ENCODE data around the gene ARMC2. TPM values are rescaled to one million over a fixed set of nuclear protein-coding genes. Genes with fewer than 3 reads are reported as not detected.

ARMC2 gene
- total and polyA plus RNA-seq, 2 of the 8 experiments (the other 6 are each of a cell fraction or from before 2014, with no cell fraction given) = 1.6 to 4.4 TPM

DNA sequence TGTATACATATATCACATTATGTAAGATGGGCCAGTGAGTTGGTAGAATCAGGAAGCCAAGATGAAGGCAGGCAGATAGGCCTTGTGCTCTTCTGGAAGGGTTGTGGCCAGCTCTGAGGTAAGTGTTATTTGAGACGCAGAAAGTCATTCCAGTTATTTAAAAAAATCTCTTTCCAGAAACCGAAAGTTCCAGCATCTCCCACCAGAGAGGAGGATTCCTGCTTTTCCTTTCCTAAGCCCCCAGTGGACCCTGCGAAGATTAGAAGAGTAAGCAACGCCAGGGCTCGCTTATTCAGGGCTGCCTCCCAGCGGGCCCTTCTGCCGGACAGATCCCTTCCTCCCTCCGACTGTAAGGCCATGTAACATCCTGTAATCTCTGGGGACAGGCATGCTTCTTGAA, 20.4 kb downstream of the ARMC2 start:
- H3K4me2 ChIP-seq (ENCODE audit: insufficient read depth in 1 of 2, low read depth in 2 of 2, low read length in 2 of 2) = no peak overlapping the region
- POLR2A ChIA-PET (ENCODE audit: partially characterized antibody) = interaction anchor here (0.6 kb wide), 1 partner anchor 14 kb away, joined by 3 read pairs; no protein-coding TSS in a partner anchor
- no peak overlapping the region for H4K8ac ChIP-seq (ENCODE audit: extremely low read depth, insufficient read depth, low read length)
- no peak overlapping the region for H3K4ac ChIP-seq (replicated peaks; ENCODE audit: insufficient read length, low read depth, low read length)
- H3K23ac ChIP-seq (ENCODE audit: insufficient read length) = no peak overlapping the region
- H3K27me3 ChIP-seq (replicated peaks in 1 of 4; ENCODE audit: control insufficient read depth in 3 of 4, extremely low read depth in 1 of 4, insufficient read depth in 3 of 4, low read length in 3 of 4) = no peaks in the 10 kb centered on the region
- H2BK15ac ChIP-seq (ENCODE audit: low read length) = no peak overlapping the region
- H3K23me2 ChIP-seq (ENCODE audit: low read depth, low read length) = no peaks in the 10 kb centered on the region
- 92% methylated on average over 8 of the region's 8 CpGs; no CpG with 5 or more reads in 1 of the 2 experiments for WGBS, 2 experiments (ENCODE audit: extremely low coverage in 1 of 2, insufficient coverage in 1 of 2, insufficient read length in 1 of 2, insufficient replicate concordance in 2 of 2, low coverage in 1 of 2, low lambda C conversion rate in 2 of 2, missing lambda C conversion rate in 1 of 2)
- no peaks in the 10 kb centered on the region for H3K79me2 ChIP-seq (ENCODE audit: control insufficient read depth in 1 of 2, insufficient read depth in 2 of 2, low read length in 2 of 2)
- H2AK5ac ChIP-seq (ENCODE audit: low read depth, low read length) = no peak overlapping the region
- H3K56ac ChIP-seq (replicated peaks; ENCODE audit: insufficient read length, low read depth, low read length) = no peak overlapping the region
- peaks cover 0 to 10% (median 1%) of the 10 kb centered on the region in 4 experiments; a peak in 5 of 7 replicates for H3K4me1 ChIP-seq (replicated peaks in 1 of 4; ENCODE audit: control insufficient read depth in 3 of 4, insufficient read depth in 4 of 4, low read length in 3 of 4)
- H3K36me3 ChIP-seq (ENCODE audit: control insufficient read depth in 2 of 4, insufficient read depth in 4 of 4, low read length in 3 of 4) = no peaks in the 10 kb centered on the region
- H3K9me3 ChIP-seq (ENCODE audit: insufficient read depth in 2 of 2, low read depth in 1 of 2, low read length in 1 of 2) = no peaks in the 10 kb centered on the region
- no peak overlapping the region for H4K91ac ChIP-seq (replicated peaks; ENCODE audit: insufficient read length, low read length)
- DNase-seq (ENCODE audit: low read depth in 1 of 2, low spot score in 2 of 2) (no peak), FAIRE-seq (no peak)
- H3K14ac ChIP-seq (ENCODE audit: insufficient read length) = no peak overlapping the region
- H2AFZ ChIP-seq (ENCODE audit: low read length) = no peak overlapping the region
- H3K27ac ChIP-seq (ENCODE audit: low read depth, low read length) = no peak overlapping the region
- CTCF ChIA-PET (ENCODE audit: partially characterized antibody) = interaction anchor here (2.0 kb wide), 1 partner anchor 326 kb away, joined by 6 read pairs; no protein-coding TSS in a partner anchor
- no peak for TF ChIP-seq BCL11A (IDR thresholded peaks at IDR 0.05; ENCODE audit: low read depth in 2 of 2, low read length in 2 of 2)
- TF ChIP-seq SIX5 (IDR thresholded peaks at IDR 0.05; ENCODE audit: low read depth, low read length) = no peak
- no peak for TF ChIP-seq KDM5A (IDR thresholded peaks at IDR 0.05; ENCODE audit: low read length)
- no peak for TF ChIP-seq MAFK (IDR thresholded peaks at IDR 0.05; ENCODE audit: low read depth, low read length)
- TF ChIP-seq CHD1 (IDR thresholded peaks at IDR 0.05; ENCODE audit: low read depth, low read length) = no peak
- no peak for TF ChIP-seq CEBPB (IDR thresholded peaks at IDR 0.05; ENCODE audit: low read depth, low read length)
- no peak for TF ChIP-seq JUND (IDR thresholded peaks at IDR 0.05; ENCODE audit: low read length)
- TF ChIP-seq KDM4A (IDR thresholded peaks at IDR 0.05; ENCODE audit: low read depth, low read length, severe bottlenecking) = no peak
- no peak for TF ChIP-seq SP4 (IDR thresholded peaks at IDR 0.05; ENCODE audit: low read length)
- TF ChIP-seq, protein P1, sequence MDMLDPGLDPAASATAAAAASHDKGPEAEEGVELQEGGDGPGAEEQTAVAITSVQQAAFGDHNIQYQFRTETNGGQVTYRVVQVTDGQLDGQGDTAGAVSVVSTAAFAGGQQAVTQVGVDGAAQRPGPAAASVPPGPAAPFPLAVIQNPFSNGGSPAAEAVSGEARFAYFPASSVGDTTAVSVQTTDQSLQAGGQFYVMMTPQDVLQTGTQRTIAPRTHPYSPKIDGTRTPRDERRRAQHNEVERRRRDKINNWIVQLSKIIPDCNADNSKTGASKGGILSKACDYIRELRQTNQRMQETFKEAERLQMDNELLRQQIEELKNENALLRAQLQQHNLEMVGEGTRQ (IDR thresholded peaks at IDR 0.05; ENCODE audit: low read length) = no peak
- no peak for TF ChIP-seq YY1 (IDR thresholded peaks at IDR 0.05; ENCODE audit: low read depth, low read length)
- no peak for TF ChIP-seq POLR2A (IDR thresholded peaks at IDR 0.05; ENCODE audit: control extremely low read depth in 1 of 2, low read depth in 2 of 2, low read length in 2 of 2)
- TF ChIP-seq SP1 (IDR thresholded peaks at IDR 0.05; ENCODE audit: low read depth, low read length) = no peak
- TF ChIP-seq CBX8 (IDR thresholded peaks at IDR 0.05; ENCODE audit: borderline replicate concordance, low read depth, low read length) = no peak
- TF ChIP-seq TEAD4 (IDR thresholded peaks at IDR 0.05; ENCODE audit: low read depth, low read length) = no peak
- no peak for TF ChIP-seq CREB1 (IDR thresholded peaks at IDR 0.05)
- no peak overlapping the region for H2BK5ac ChIP-seq (ENCODE audit: low read depth, low read length)
- no peak overlapping the region for H2BK12ac ChIP-seq (ENCODE audit: low read depth, low read length)
- H3K9ac ChIP-seq (replicated peaks in 1 of 4; ENCODE audit: extremely low read depth in 1 of 4, low read depth in 3 of 4, low read length in 3 of 4) = no peak overlapping the region
- no peak overlapping the region for H3K4me3 ChIP-seq (ENCODE audit: extremely low read depth in 1 of 4, insufficient read depth in 2 of 4, low read depth in 3 of 4, low read length in 4 of 4)
- H4K20me1 ChIP-seq (replicated peaks in 1 of 2; ENCODE audit: control insufficient read depth in 1 of 2, insufficient read depth in 2 of 2, low read length in 2 of 2) = no peaks in the 10 kb centered on the region
- no peak overlapping the region for H2BK20ac ChIP-seq (ENCODE audit: low read length)
- no peak overlapping the region for H2BK120ac ChIP-seq (replicated peaks; ENCODE audit: low read depth, low read length)
- no peak overlapping the region for H3K18ac ChIP-seq (ENCODE audit: extremely low read depth, low read length)
- H4K5ac ChIP-seq (ENCODE audit: insufficient read length, low read depth, low read length) = no peak overlapping the region
- H3K79me1 ChIP-seq (ENCODE audit: low read depth, low read length) = no peaks in the 10 kb centered on the region

All from H1 (cell line).